Neural cell (in vitro differentiated cells): ENCODE results near the gene CA9.

Experiments used
- CTCF ChIP-seq: fragments of 450-650 bp; IDR thresholded peaks from 2 replicates; pipeline ENCODE4 v1.5.1; 2014; ENCODE audit warnings: antibody characterized with exemption, mild to moderate bottlenecking, moderate library complexity; ENCODE audit not compliant: poor library complexity, severe bottlenecking
- EZH2 ChIP-seq: fragments of 200-600, 300-800 bp; shearing (Covaris generic), sonication (generic); IDR thresholded peaks from 2 replicates; pipeline ENCODE4 v1.6.1; 2014; ENCODE audit warnings: antibody characterized with exemption, low read length, borderline replicate concordance, mild to moderate bottlenecking; ENCODE audit not compliant: insufficient read depth, poor library complexity, severe bottlenecking
- POLR2AphosphoS5 ChIP-seq: IDR thresholded peaks from 2 replicates; pipeline ENCODE4 v1.6.1; 2012
- RAD21 ChIP-seq: fragments of 450-650 bp; conservative IDR thresholded peaks from 2 replicates; pipeline ENCODE4 v1.6.1; 2014; ENCODE audit warnings: antibody characterized with exemption, mild to moderate bottlenecking, moderate library complexity
- REST ChIP-seq: IDR thresholded peaks from 2 replicates; pipeline ENCODE4 v1.6.1; 2012; ENCODE audit warnings: borderline replicate concordance
- SMC3 ChIP-seq: fragments of 450-650 bp; conservative IDR thresholded peaks from 2 replicates; pipeline ENCODE4 v1.6.1; 2014; ENCODE audit warnings: antibody characterized with exemption, mild to moderate bottlenecking, moderate library complexity; ENCODE audit not compliant: poor library complexity
- TAF1 ChIP-seq: IDR thresholded peaks from 2 replicates; pipeline ENCODE4 v1.6.1; 2012; ENCODE audit warnings: low read depth

- TF ChIP-seq CTCF (no peak), RAD21 (no peak), POLR2AphosphoS5 (no peak), REST (no peak), EZH2 (no peak), SMC3 (no peak), TAF1 (no peak)
These were observed 22.2 kb downstream of the CA9 start for GRCh38 chr9:35695943-35696401.
